H9 (cell line): ENCODE data around the gene GSN. TPM values are rescaled to one million over a fixed set of nuclear protein-coding genes. Genes with fewer than 3 reads are reported as not detected.

Source experiments
- DNase-seq: peaks from one replicate; pipeline ENCODE4 v3.0.0-alpha.2; 2017
- H2AFZ ChIP-seq: one replicate; pipeline ENCODE4 v1.6.1; 2013; ENCODE audit warnings: mild to moderate bottlenecking, low read length, control low read depth, moderate library complexity
- H2AK5ac ChIP-seq: 2 replicates; pipeline ENCODE4 v1.6.1; 2013; ENCODE audit warnings: low read length, control low read depth, mixed read lengths; ENCODE audit not compliant: insufficient read length
- H2BK120ac ChIP-seq: one replicate; pipeline ENCODE4 v1.6.1; 2013; ENCODE audit warnings: low read depth, mild to moderate bottlenecking, low read length, control low read depth, inconsistent platforms; ENCODE audit not compliant: poor library complexity, severe bottlenecking
- H2BK12ac ChIP-seq: 2 replicates; pipeline ENCODE4 v1.6.1; 2013; ENCODE audit warnings: low read length, control low read depth, mixed read lengths, low read depth; ENCODE audit not compliant: insufficient read length
- H2BK15ac ChIP-seq: 2 replicates; pipeline ENCODE4 v1.6.1; 2013; ENCODE audit warnings: low read depth, low read length, control low read depth
- H2BK20ac ChIP-seq: one replicate; pipeline ENCODE4 v1.6.1; 2013; ENCODE audit warnings: low read depth, mild to moderate bottlenecking, low read length, control low read depth, inconsistent platforms; ENCODE audit not compliant: poor library complexity, severe bottlenecking
- H2BK5ac ChIP-seq: 2 replicates; pipeline ENCODE4 v1.6.1; 2013; ENCODE audit warnings: low read length, control low read depth, mixed read lengths; ENCODE audit not compliant: insufficient read length
- H3K14ac ChIP-seq: 2 replicates; pipeline ENCODE4 v1.6.1; 2013; ENCODE audit warnings: low read length, control low read depth; ENCODE audit not compliant: insufficient read depth
- H3K18ac ChIP-seq: 2 replicates; pipeline ENCODE4 v1.6.1; 2013; ENCODE audit warnings: low read depth, mild to moderate bottlenecking, mixed read lengths, low read length, control low read depth; ENCODE audit not compliant: insufficient read length
- H3K23ac ChIP-seq: 2 replicates; pipeline ENCODE4 v1.6.1; 2013; ENCODE audit warnings: low read length, control low read depth, mixed read lengths, low read depth; ENCODE audit not compliant: insufficient read length
- H3K23me2 ChIP-seq: 2 replicates; pipeline ENCODE4 v1.6.1; 2013; ENCODE audit warnings: low read depth, mild to moderate bottlenecking, mixed read lengths, low read length, control low read depth; ENCODE audit not compliant: insufficient read length, poor library complexity, severe bottlenecking
- H3K27ac ChIP-seq: 2 replicates; pipeline ENCODE4 v1.5.1; 2013; ENCODE audit warnings: low read length, control low read depth, mixed read lengths, low read depth; ENCODE audit not compliant: insufficient read length
- H3K27me3 ChIP-seq: 2 replicates; pipeline ENCODE4 v1.6.1; 2013; ENCODE audit warnings: low read length, control low read depth, inconsistent platforms; ENCODE audit not compliant: insufficient read depth
- H3K4ac ChIP-seq: 2 replicates; pipeline ENCODE4 v1.6.1; 2013; ENCODE audit warnings: low read depth, mild to moderate bottlenecking, control low read depth, inconsistent platforms, low read length, moderate library complexity
- H3K4me1 ChIP-seq: 2 replicates; pipeline ENCODE4 v1.6.1; 2013; ENCODE audit warnings: low read length, control low read depth, inconsistent platforms; ENCODE audit not compliant: insufficient read depth
- H3K4me2 ChIP-seq: 2 replicates; pipeline ENCODE4 v1.6.1; 2013; ENCODE audit warnings: low read length, control low read depth, mixed read lengths; ENCODE audit not compliant: insufficient read length, insufficient read depth
- H3K56ac ChIP-seq: 2 replicates; pipeline ENCODE4 v1.6.1; 2013; ENCODE audit warnings: low read depth, mild to moderate bottlenecking, mixed read lengths, low read length, control low read depth; ENCODE audit not compliant: insufficient read length
- H3K79me1 ChIP-seq: 2 replicates; pipeline ENCODE4 v1.6.1; 2013; ENCODE audit warnings: low read depth, mild to moderate bottlenecking, moderate library complexity, low read length, control low read depth, inconsistent platforms; ENCODE audit not compliant: insufficient read depth, poor library complexity, severe bottlenecking
- H3K79me2 ChIP-seq: 2 replicates; pipeline ENCODE4 v1.6.1; 2013; ENCODE audit warnings: low read length, control low read depth, inconsistent platforms; ENCODE audit not compliant: insufficient read depth
- H3K9ac ChIP-seq: 2 replicates; pipeline ENCODE4 v1.6.1; 2013; ENCODE audit warnings: low read length, control low read depth, mixed read lengths; ENCODE audit not compliant: insufficient read length; ENCODE audit errors: extremely low read depth
- H3K9me3 ChIP-seq: one replicate; pipeline ENCODE4 v1.6.1; 2013; ENCODE audit warnings: low read depth, low read length, inconsistent platforms; ENCODE audit not compliant: control insufficient read depth
- H3T11ph ChIP-seq: one replicate; pipeline ENCODE4 v1.6.1; 2013; ENCODE audit warnings: mild to moderate bottlenecking, low read length, control low read depth, inconsistent platforms
- H4K20me1 ChIP-seq: one replicate; pipeline ENCODE4 v1.6.1; 2013; ENCODE audit not compliant: control insufficient read depth, insufficient read length, insufficient read depth
- H4K5ac ChIP-seq: 2 replicates; pipeline ENCODE4 v1.6.1; 2013; ENCODE audit warnings: low read depth, mild to moderate bottlenecking, mixed read lengths, low read length, control low read depth; ENCODE audit not compliant: insufficient read length
- H4K8ac ChIP-seq: replicated peaks from 2 replicates; pipeline ENCODE4 v1.6.1; 2013; ENCODE audit warnings: low read length, control low read depth, mixed read lengths, low read depth; ENCODE audit not compliant: insufficient read length
- H4K91ac ChIP-seq: 2 replicates; pipeline ENCODE4 v1.6.1; 2013; ENCODE audit warnings: low read depth, mild to moderate bottlenecking, moderate library complexity, mixed read lengths, low read length, control low read depth; ENCODE audit not compliant: insufficient read length
- H3K27ac Mint-ChIP-seq, 3 experiments: 2 replicates in 2 of 3; 3 replicates in 1 of 3; pipeline ENCODE4 v1.8.0; 2020 to 2021; ENCODE audit warnings: mixed read lengths in 3 of 3, mild to moderate bottlenecking in 1 of 3, moderate library complexity in 1 of 3
- H3K27me3 Mint-ChIP-seq: 2 replicates; pipeline ENCODE4 v1.8.0; 2021; ENCODE audit warnings: low read depth, mild to moderate bottlenecking, moderate library complexity, mixed read lengths
- H3K36me3 Mint-ChIP-seq, 3 experiments: 2 replicates in 2 of 3; 3 replicates in 1 of 3; pipeline ENCODE4 v1.8.0; 2020 to 2021; ENCODE audit warnings: low read depth in 3 of 3, mixed read lengths in 3 of 3; ENCODE audit not compliant: insufficient read depth in 1 of 3
- H3K4me1 Mint-ChIP-seq, 2 experiments: 2 replicates each; pipeline ENCODE4 v1.8.0; 2020; ENCODE audit warnings: mixed read lengths in 2 of 2
- H3K4me3 Mint-ChIP-seq, 2 experiments: 2 replicates in 1 of 2; 3 replicates in 1 of 2; pipeline ENCODE4 v1.8.0; 2020 to 2021; ENCODE audit warnings: mild to moderate bottlenecking in 2 of 2, mixed read lengths in 2 of 2, moderate library complexity in 1 of 2
- H3K9me3 Mint-ChIP-seq, 2 experiments: 2 replicates in 1 of 2; 3 replicates in 1 of 2; pipeline ENCODE4 v1.8.0; 2020; ENCODE audit warnings: mild to moderate bottlenecking in 2 of 2, mixed read lengths in 2 of 2, moderate library complexity in 1 of 2
- CTCF ChIP-seq: fragments of 200-600 bp; sonication (generic); conservative IDR thresholded peaks from 3 replicates; pipeline ENCODE4 v1.8.0; 2021; ENCODE audit warnings: antibody characterized with exemption, mild to moderate bottlenecking
- WGBS: extraction: QIAGEN DNeasy Blood & Tissue Kit; methylation state at CpG from one replicate; pipeline ENCODE4 v1.1.7; 2013; ENCODE audit warnings: missing lambda C conversion rate, low lambda C conversion rate, mixed read lengths; ENCODE audit not compliant: insufficient read length; ENCODE audit errors: extremely low coverage; 5-methylcytosine and 5-hydroxymethylcytosine counted together
- total RNA-seq: library from RNA; stranded (reverse); gene quantifications from 2 replicates; pipeline ENCODE4 v1.2.1, GENCODE V29; 2021

Gene GSN
- total RNA-seq, 1 experiment from 2014 or later = 14.9 TPM

- Histone ChIP-seq H3T11ph (no peak overlapping the region), H3K56ac (no peak overlapping the region), H3K23me2 (peaks cover 4% of the 10 kb centered on the region), H2BK5ac (no peak overlapping the region), H4K91ac (no peak overlapping the region), H4K8ac (no peak overlapping the region), H3K14ac (no peak overlapping the region), H2BK20ac (no peak overlapping the region), H3K4me1 (peaks cover 8% of the 10 kb centered on the region), H3K9ac (no peak overlapping the region), H3K27ac (no peak overlapping the region), H3K18ac (no peak overlapping the region), H3K23ac (no peak overlapping the region), H3K4ac (no peak overlapping the region), H3K79me2 (no peaks in the 10 kb centered on the region), H3K9me3 (no peaks in the 10 kb centered on the region), H3K27me3 (peaks cover 14% of the 10 kb centered on the region; the same call in 1 of the 2 replicates), H3K4me2 (no peak overlapping the region), H2BK12ac (no peak overlapping the region), H2AK5ac (no peak overlapping the region), H2BK15ac (no peak overlapping the region), H4K20me1 (no peaks in the 10 kb centered on the region), H2AFZ (no peak overlapping the region), H2BK120ac (no peak overlapping the region), H4K5ac (no peak overlapping the region), H3K79me1 (no peaks in the 10 kb centered on the region)
- Mint-ChIP-seq H3K9me3 (no peaks in the 10 kb centered on the region; a peak in 1 of 5 replicates), H3K36me3 (peaks cover 0 to 4% (median 0%) of the 10 kb centered on the region in 3 experiments; a peak in 1 of 7 replicates), H3K27me3 (peaks cover 96% of the 10 kb centered on the region), H3K4me1 (peaks cover 23 to 33% of the 10 kb centered on the region in 2 experiments), H3K27ac (no peak overlapping the region), H3K4me3 (no peak overlapping the region)
- no CpG with 5 or more reads among the region's 4 CpGs for WGBS
- DNase-seq = no peak
- no peak for TF ChIP-seq CTCF
Measured at GRCh38 chr9:121297389-121297788, 29.4 kb downstream of the GSN start.
